GM21717 (cell line): ENCODE measurements around the gene ADGRE3.
"Not testable (repeated sequence)": the region's sequence is repeated elsewhere in the genome, so short reads cannot be mapped to it uniquely, and the experiment has no call there.

ENCODE experiments used
- ATAC-seq: cut with Tn5 transposase; IDR thresholded peaks from one replicate; pipeline ENCODE4 v1.9.1; 2021; ENCODE audit warnings: mild to moderate bottlenecking, moderate library complexity; ENCODE audit not compliant: unreplicated experiment

ADGRE3 gene

GRCh38 chr19:14611051-14611450, 63.6 kb downstream of the ADGRE3 start:
- ATAC-seq = no peak

DNA sequence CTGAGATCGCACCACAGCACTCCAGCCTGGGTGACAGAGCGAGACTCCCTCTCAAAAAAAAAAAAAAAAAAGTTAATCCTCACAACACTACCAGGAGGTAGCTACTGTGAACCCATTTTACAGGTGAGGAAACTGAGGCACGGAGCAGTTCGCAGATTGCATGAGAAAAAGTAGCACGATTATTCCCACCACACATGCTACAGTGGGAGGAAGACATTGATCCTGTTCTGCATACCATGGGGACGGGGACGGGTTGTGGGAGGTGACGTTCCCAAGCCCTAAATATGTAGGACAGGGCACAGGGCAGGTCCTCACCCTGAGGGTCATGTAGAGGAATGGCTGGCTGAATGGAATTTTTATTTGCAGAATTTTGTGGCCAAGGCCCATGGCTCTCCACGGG, 68.0 kb downstream of the ADGRE3 start:
- no peak for ATAC-seq

GRCh38 chr19:14603990-14604387, 70.7 kb downstream of the ADGRE3 start:
- peak; percentile 63 for ATAC-seq

DNA sequence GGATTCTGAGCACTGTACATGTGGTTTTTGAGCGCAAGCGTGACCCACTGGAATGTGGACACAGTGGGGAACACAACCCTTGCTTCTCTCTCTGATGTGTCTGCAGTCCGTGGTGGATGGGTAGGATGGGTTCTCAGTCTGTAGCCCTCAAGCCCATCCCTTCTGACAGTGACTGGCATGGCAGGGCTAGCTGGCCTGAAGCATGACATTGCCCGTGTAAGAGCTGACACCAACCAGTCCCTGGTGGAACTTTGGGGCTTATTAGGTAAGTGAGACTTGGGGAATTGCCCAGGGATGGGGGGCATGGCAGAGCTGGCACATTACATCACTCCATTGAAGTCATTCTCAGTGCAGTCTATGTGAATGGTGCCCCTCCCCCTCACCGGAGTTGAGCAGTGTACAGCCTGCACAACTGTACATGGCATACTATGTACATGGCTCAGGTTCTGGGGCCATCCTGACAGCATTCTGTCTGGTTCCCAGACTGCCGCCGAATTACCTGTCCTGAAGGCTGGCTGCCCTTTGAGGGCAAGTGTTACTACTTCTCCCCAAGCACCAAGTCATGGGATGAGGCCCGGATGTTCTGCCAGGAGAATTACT, 75.0 kb downstream of the ADGRE3 start:
- ATAC-seq = no peak

GRCh38 chr19:14595558-14595957, 79.1 kb downstream of the ADGRE3 start:
- no peak for ATAC-seq

GRCh38 chr19:14589433-14589832, 85.2 kb downstream of the ADGRE3 start:
- ATAC-seq = not testable (repeated sequence)

DNA sequence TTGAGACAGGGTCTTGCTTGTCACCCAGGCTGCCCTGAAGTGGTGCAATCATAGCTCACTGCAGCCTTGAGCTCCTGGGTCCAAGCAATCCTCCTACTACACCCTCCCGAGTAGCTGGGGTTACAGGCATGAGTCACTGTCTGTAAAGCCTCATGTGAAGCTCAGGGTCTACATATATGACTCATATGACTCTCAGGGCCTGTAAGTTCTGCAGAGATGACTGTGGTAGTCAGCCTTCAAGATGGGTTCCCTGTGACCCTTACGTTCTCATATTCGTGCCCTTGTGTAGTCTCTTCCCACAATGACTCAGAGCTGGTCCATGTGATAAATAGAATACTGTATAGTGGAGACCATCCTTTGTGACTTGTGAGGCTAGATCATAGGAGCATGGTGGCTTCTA, 89.5 kb downstream of the ADGRE3 start:
- ATAC-seq = peak; percentile 54

DNA sequence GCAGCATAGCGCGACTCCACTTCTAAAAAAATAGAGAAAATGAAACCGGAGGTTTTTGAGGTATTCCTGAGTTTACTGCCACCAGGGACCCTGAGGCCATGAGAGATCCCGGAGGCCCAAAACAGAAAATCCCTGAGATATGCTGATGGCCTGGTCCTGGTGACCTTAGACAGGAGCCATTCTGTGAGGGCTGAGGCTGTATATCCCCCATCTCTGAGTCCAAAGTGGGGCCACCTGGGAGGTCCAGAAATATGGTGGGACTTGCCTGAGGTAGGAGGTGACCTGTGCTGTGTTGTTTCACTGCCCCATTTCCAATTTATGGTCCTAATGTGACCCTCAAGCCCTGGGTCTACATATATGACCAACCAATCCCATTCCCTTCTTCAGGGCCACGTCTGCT, 90.3 kb downstream of the ADGRE3 start:
- not testable (repeated sequence) for ATAC-seq

DNA sequence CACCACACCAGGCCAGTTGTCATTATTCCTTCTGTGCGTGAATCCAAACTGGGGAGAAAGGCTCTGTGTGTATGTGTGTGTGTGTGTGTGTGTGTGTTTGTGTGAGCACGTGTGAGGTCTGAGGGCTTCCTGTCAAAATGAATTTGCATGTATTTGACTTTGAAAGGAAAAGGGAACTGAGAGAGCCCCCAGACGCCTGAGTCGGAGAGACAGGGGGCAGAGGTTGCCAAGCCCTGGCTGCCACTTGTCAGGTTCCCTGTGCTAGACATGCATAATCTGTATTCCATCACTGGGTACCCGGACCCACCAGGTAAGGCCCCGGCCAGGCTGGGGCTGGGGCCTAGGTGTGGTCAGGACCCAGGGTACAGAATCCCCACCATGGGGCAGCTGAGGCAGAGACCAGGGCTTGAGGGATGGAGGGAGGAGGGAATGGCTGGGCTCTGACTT, 91.7 kb downstream of the ADGRE3 start, which contains the start of gene CLEC17A:
Gene CLEC17A (plus strand): TSS at position 191 of the 447 bp plus-strand sequence. CDS start 77 bp downstream, at position 268.
- ATAC-seq = no peak

DNA sequence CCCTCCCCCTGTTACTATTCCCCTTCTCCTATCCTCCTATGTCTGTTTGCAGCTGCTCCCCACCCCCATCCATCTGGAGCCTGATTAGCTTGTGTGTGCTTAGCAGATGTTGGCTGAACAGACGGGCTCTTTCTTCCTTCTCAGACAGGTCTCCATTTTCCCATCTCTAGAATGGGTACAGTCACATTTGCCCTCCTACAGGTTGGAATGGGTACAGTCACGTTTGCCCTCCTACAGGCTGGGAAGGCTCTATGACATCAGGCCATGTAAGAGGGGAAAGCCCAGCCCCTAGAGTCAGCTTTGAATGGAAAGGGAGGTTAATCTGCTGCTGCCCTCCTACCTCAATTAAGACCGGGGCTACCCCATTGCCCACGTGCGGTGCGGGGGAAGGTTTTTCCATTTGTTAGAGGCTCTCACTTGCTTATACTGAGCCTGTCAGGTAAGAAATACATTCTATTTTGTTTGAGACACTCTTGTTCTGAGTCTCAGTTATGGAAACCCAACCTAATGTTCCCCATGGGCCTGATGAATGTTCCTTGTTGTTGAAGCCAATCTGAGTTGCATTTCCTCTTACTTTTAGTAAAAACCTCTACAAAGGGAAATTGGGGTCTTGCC, 93.9 kb downstream of the ADGRE3 start:
- ATAC-seq = no peak

DNA sequence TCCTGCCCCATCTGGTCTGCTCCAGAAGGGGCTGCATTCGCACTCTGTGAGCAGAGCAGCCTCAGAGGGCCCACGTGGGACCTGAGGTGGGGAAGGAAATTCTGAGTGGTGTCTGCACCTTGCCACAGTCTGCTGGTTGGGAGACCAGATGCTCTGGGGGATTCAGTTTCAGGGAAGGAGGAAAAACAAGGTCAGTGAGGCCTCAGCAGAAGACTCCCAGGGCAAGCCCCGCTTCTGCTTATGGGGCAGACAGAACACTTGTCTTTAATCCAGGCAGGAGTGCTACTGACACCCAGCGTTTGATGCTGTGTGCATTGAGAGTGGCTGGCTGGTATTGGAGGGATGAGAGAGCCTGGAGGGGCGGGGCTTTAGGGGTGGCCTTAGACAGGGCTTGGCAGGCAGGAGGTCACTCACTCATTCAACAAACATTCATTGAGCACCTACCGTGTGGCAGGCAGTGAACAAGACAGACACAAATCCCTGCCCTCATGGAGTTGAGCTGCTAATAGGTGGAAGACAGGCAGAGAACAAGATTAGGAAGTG, 96.7 kb downstream of the ADGRE3 start:
- ATAC-seq = no peak

DNA sequence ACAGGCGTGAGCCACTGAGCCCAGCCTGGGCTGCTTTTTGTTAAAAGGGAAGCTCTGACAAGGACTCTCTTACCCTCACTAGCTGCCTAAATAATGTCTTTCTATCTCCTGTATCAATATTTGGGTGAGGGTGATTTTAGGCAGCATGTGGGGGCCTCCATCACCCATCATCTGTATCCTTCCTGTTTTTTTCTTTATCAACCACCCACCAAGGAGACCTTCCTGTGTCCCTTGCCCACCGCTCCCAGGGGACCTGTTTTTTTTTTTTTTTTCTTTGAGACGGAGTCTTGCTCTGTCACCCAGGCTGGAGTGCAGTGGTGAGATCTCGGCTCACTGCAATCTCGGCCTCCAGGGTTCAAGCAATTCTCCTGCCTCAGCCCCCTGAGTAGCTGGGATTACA, 97.4 kb downstream of the ADGRE3 start:
- ATAC-seq = no peak

DNA sequence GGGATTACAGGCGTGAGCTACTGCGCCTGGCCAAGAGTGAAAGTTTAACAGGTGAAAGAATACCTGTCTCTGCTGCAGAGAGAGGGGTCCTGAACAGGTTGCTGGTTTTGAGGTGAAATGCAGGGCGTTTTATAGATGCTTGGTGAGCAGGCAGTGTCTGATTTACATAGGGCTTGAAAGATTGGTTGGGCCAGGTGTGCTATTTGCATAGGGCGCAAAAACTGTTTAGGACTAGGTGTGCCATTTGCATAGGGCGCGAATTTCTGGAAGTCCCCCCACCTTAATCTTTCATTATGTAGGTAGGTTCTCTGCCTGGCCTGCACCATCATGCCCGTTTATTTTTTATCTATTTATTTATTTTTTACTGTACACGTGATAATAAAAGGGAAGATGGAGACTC, 98.3 kb downstream of the ADGRE3 start:
- no peak for ATAC-seq

DNA sequence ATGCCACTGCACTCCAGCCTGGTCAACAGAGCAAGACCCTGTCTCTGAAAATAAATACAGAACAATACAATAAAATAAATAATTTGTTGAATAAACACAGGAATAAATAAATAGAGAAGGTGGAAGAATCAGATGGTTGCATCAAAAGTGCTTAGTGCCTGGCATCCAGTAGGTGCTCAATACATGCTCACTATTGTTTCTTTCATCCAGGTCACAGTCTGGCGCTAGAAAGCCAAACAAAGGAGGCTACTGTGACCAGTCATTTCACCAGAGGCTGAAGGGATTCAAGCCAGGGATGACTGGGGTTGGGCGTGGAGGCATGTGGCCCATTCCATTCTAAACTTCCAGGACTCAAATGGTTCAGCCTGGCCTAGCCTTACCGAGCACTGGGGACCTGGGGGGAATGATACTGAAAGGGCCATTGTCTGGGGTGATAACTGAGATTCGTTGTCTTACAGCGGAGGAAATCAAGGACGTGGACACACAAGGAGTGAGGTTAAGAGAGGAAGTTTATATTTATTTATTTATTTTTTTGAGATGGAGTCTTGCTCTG, 99.1 kb downstream of the ADGRE3 start:
- ATAC-seq = no peak

- peak; percentile 73 for ATAC-seq
These were observed 102.8 kb downstream of the ADGRE3 start, which contains the start of gene NDUFB7 for GRCh38 chr19:14571695-14572490. NDUFB7 (minus strand) TSS chr19:14572066; CDS start chr19:14572000, 66 bp downstream.

DNA sequence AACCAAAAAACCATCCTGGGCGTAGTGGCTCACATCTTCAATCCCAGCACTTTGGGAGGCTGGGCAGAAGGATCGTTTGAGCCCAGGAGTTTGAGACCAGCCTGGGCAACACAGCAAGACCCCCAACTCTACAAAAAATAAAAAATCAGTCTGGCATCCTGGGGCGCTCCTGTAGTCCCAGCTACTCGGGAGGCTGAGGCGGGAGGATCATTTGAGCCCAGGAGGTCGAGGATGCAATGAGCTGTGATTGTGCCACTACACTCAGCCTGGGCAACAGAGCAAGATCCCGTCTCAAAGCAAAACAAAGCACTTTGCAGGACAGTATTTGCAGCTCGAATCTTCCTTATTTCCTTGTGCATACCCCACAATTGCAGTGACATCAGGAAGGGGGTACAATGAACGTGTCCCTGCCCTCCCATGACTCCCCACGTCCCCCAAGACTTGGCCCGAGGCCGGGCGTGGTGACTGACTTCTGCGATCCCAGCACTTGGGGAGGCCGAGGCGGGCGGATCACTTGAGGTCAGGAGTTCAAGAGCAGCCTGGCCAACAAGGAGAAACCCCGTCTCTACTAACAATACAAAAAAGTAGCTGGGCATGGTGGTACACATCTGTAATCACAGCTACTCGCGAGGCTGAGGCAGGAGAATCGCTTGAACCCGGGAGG, 103.6 kb downstream of the ADGRE3 start:
- ATAC-seq = no peak
